Esophagus muscularis mucosa (tissue), 4 donors: Measurements from ENCODE around the gene ZER1. TPM values are rescaled to one million over a fixed set of nuclear protein-coding genes. Genes with fewer than 3 reads are reported as not detected.

Experiments
- DNase-seq: peaks from one replicate; pipeline ENCODE4 v3.0.0-alpha.2; 2017; ENCODE audit errors: extremely low spot score
- H3K27ac ChIP-seq, 4 donors: fragments of 200-600 bp; sonication (generic); replicated peaks in 1 of 4; 1 replicate in 3 of 4; 2 replicates in 1 of 4; pipeline ENCODE4 v1.5.1; 2016 to 2019; ENCODE audit warnings: mild to moderate bottlenecking in 1 of 4
- H3K27me3 ChIP-seq, 4 donors: fragments of 200-600 bp; sonication (generic); one replicate each; pipeline versions ENCODE4 v1.5.1 to v1.6.0; 2016 to 2019
- H3K36me3 ChIP-seq, 4 donors: fragments of 200-600 bp; sonication (generic); one replicate each; pipeline ENCODE4 v1.5.1; 2016 to 2019
- H3K4me1 ChIP-seq, 4 donors: fragments of 200-600 bp; sonication (generic); one replicate each; pipeline ENCODE4 v1.5.1; 2016 to 2019
- H3K4me3 ChIP-seq, 4 donors: fragments of 200-600 bp; sonication (generic); 1 replicate in 2 of 4; 2 replicates in 2 of 4; pipeline ENCODE4 v1.5.1; 2016 to 2019; ENCODE audit warnings: mild to moderate bottlenecking in 4 of 4, moderate library complexity in 1 of 4
- H3K9me3 ChIP-seq, 4 donors: fragments of 200-600 bp; sonication (generic); 1 replicate in 3 of 4; 2 replicates in 1 of 4; pipeline ENCODE4 v1.5.1; 2016 to 2019
- CTCF ChIP-seq, 3 experiments: fragments of 200-600 bp in 2 of 3; fragments of 450-650 bp in 1 of 3; sonication (generic) in 2 of 3; IDR thresholded peaks; one replicate each; pipeline ENCODE4 v1.5.1; 2017 to 2019; ENCODE audit warnings: antibody characterized with exemption in 3 of 3, mild to moderate bottlenecking in 2 of 3, moderate library complexity in 1 of 3
- EP300 ChIP-seq: sonication (generic); formaldehyde crosslinking; IDR thresholded peaks from one replicate; pipeline ENCODE4 v1.6.1; 2017; ENCODE audit warnings: antibody characterized with exemption
- POLR2A ChIP-seq: fragments of 450-650 bp; IDR thresholded peaks from one replicate; pipeline ENCODE4 v1.6.1; 2017; ENCODE audit warnings: antibody characterized with exemption, moderate library complexity, mild to moderate bottlenecking, low read depth
- POLR2AphosphoS5 ChIP-seq, 2 donors: sonication (generic); formaldehyde crosslinking; IDR thresholded peaks; one replicate each; pipeline ENCODE4 v1.6.1; 2017; ENCODE audit warnings: antibody characterized with exemption in 2 of 2
- WGBS: methylation state at CpG from one replicate; pipeline ENCODE4 v1.1.5; 2018; 5-methylcytosine and 5-hydroxymethylcytosine counted together
- intact Hi-C: fragments of 100-400 bp; cut with DNase I; formaldehyde crosslinking; loops from one replicate; pipeline ENCODE4 v1.15.1; 2023
- total RNA-seq, 4 donors: library from RNA; depleted of rRNA; stranded (reverse); fragments of >200 nt; gene quantifications; one replicate each; pipeline versions ENCODE4 v1.1.0 to v1.2.1, GENCODE V29; 2016

The ZER1 gene
- total RNA-seq, 4 donors from 2014 or later, result 56.5 to 114 (median 79.4) TPM

- peaks cover 30 to 58% (median 55%) of the 10 kb centered on the region in 4 donors for H3K36me3 ChIP-seq
- no peak overlapping the region for H3K4me3 ChIP-seq
- WGBS, result 89% methylated on average over 3 of the region's 3 CpGs
- TF ChIP-seq POLR2AphosphoS5 (IDR thresholded peaks at IDR 0.05) (no peak), CTCF (IDR thresholded peaks at IDR 0.05) (no peak)
- intact Hi-C loops, result no loop called here
- H3K27me3 ChIP-seq, result no peaks in the 10 kb centered on the region
- no peaks in the 10 kb centered on the region for H3K4me1 ChIP-seq
- H3K27ac ChIP-seq, result no peak overlapping the region
- DNase-seq, result no peak
- no peaks in the 10 kb centered on the region for H3K9me3 ChIP-seq
Observed at GRCh38 chr9:128808543-128808942, 36.8 kb upstream of the ZER1 start.

- intact Hi-C loops, result no loop called here
- Histone ChIP-seq H3K4me3 (no peak overlapping the region), H3K4me1 (no peaks in the 10 kb centered on the region), H3K27me3 (no peaks in the 10 kb centered on the region), H3K27ac (no peak overlapping the region), H3K36me3 (peaks cover 36 to 65% (median 62%) of the 10 kb centered on the region in 4 donors), H3K9me3 (no peaks in the 10 kb centered on the region)
- WGBS, result 81% methylated on average over 13 of the region's 14 CpGs
- TF ChIP-seq EP300 (no peak), CTCF (IDR thresholded peaks at IDR 0.05) (no peak), POLR2A (no peak), POLR2AphosphoS5 (IDR thresholded peaks at IDR 0.05) (no peak)
- DNase-seq, result no peak
Observed at GRCh38 chr9:128807827-128808226, 36.1 kb upstream of the ZER1 start.

GRCh38 chr9:128805661-128806060, 33.9 kb upstream of the ZER1 start:
- H3K27me3 ChIP-seq, result no peaks in the 10 kb centered on the region
- no peak for DNase-seq
- peaks cover 36 to 87% (median 81%) of the 10 kb centered on the region in 4 donors for H3K36me3 ChIP-seq
- no peak overlapping the region for H3K4me3 ChIP-seq
- 75% methylated on average over 13 of the region's 14 CpGs for WGBS
- intact Hi-C loops, result no loop called here
- H3K9me3 ChIP-seq, result no peaks in the 10 kb centered on the region
- no peaks in the 10 kb centered on the region for H3K4me1 ChIP-seq
- no peak for TF ChIP-seq EP300
- TF ChIP-seq POLR2AphosphoS5 (IDR thresholded peaks at IDR 0.05), result no peak
- H3K27ac ChIP-seq, result no peak overlapping the region

GRCh38 chr9:128802482-128802881, 30.8 kb upstream of the ZER1 start:
- Histone ChIP-seq H3K4me3 (no peak overlapping the region), H3K4me1 (no peaks in the 10 kb centered on the region), H3K27ac (no peak overlapping the region), H3K27me3 (no peaks in the 10 kb centered on the region), H3K36me3 (peaks cover 51 to 100% (median 94%) of the 10 kb centered on the region in 4 donors), H3K9me3 (no peaks in the 10 kb centered on the region)
- WGBS, result 97% methylated on average over 4 of the region's 4 CpGs
- intact Hi-C loops, result no loop called here
- no peak for DNase-seq
- TF ChIP-seq CTCF (IDR thresholded peaks at IDR 0.05) (no peak), POLR2AphosphoS5 (IDR thresholded peaks at IDR 0.05) (no peak), POLR2A (no peak), EP300 (no peak)

- intact Hi-C loops, result no loop called here
Observed at GRCh38 chr9:128800061-128800460, 28.3 kb upstream of the ZER1 start.

More at GRCh38 chr9:128800061-128800460, 28.3 kb upstream of the ZER1 start:
- no peak for TF ChIP-seq EP300
- TF ChIP-seq CTCF (IDR thresholded peaks at IDR 0.05), result no peak
- TF ChIP-seq POLR2A, result no peak
- TF ChIP-seq POLR2AphosphoS5 (IDR thresholded peaks at IDR 0.05), result no peak
- H3K27me3 ChIP-seq, result no peaks in the 10 kb centered on the region
- no peak overlapping the region for H3K27ac ChIP-seq
- H3K4me1 ChIP-seq, result no peaks in the 10 kb centered on the region
- no peak overlapping the region for H3K4me3 ChIP-seq
- 93% methylated on average over 7 of the region's 7 CpGs for WGBS
- DNase-seq, result no peak
- peaks cover 38 to 97% (median 88%) of the 10 kb centered on the region in 4 donors for H3K36me3 ChIP-seq
- H3K9me3 ChIP-seq, result no peaks in the 10 kb centered on the region
